Uterus (tissue), 4 donors: ENCODE results near the gene SPEM3. TPM values are rescaled to one million over a fixed set of nuclear protein-coding genes. Genes with fewer than 3 reads are reported as not detected.

Source experiments
- DNase-seq, 2 donors: peaks; one replicate each; pipeline ENCODE4 v3.0.0-alpha.2; 2019 to 2020
- H3K27ac ChIP-seq, 2 donors: fragments of 200-600 bp; sonication (generic); 1 replicate in 1 of 2; 2 replicates in 1 of 2; pipeline ENCODE4 v1.5.1; 2016 to 2018
- H3K27me3 ChIP-seq, 2 donors: fragments of 200-600 bp; sonication (generic); one replicate each; pipeline ENCODE4 v1.5.1; 2018 to 2019; ENCODE audit warnings: control low read depth in 1 of 2
- H3K36me3 ChIP-seq, 2 donors: fragments of 200-600 bp; sonication (generic); one replicate each; pipeline ENCODE4 v1.5.1; 2019; ENCODE audit warnings: control low read depth in 1 of 2
- H3K4me1 ChIP-seq, 2 donors: fragments of 200-600 bp; sonication (generic); one replicate each; pipeline ENCODE4 v1.5.1; 2018 to 2019; ENCODE audit warnings: control low read depth in 1 of 2
- H3K4me3 ChIP-seq, 2 donors: fragments of 200-600 bp; sonication (generic); 1 replicate in 1 of 2; 2 replicates in 1 of 2; pipeline ENCODE4 v1.5.1; 2018 to 2019; ENCODE audit warnings: mild to moderate bottlenecking in 1 of 2
- H3K9me3 ChIP-seq, 2 donors: fragments of 200-600 bp; sonication (generic); one replicate each; pipeline ENCODE4 v1.5.1; 2019; ENCODE audit warnings: control low read depth in 1 of 2
- POLR2A ChIP-seq, 2 donors: fragments of 450-650 bp; IDR thresholded peaks; one replicate each; pipeline ENCODE4 v1.6.1; 2016; ENCODE audit warnings: antibody characterized with exemption in 2 of 2, mild to moderate bottlenecking in 1 of 2, moderate library complexity in 1 of 2
- intact Hi-C: fragments of 100-400 bp; cut with DNase I; formaldehyde crosslinking; loops from one replicate; pipeline ENCODE4 v1.15.1; 2023; ENCODE audit warnings: low total_unique reads
- total RNA-seq, 4 donors: library from RNA; depleted of rRNA in 3 of 4; stranded (reverse); fragments of >200 nt in 3 of 4; gene quantifications; one replicate each; pipeline versions ENCODE4 v1.1.0 to v1.2.4, GENCODE V29; 2014 to 2023
- TF ChIP-seq, protein P1 (sequence below), 4 experiments: fragments of 200-600 bp in 2 of 4; fragments of 450-650 bp in 2 of 4; sonication (generic) in 2 of 4; IDR thresholded peaks; one replicate each; pipeline ENCODE4 v1.5.1; 2016 to 2019; ENCODE audit warnings: antibody characterized with exemption in 4 of 4, mild to moderate bottlenecking in 2 of 4, moderate library complexity in 1 of 4
- donor health status: DM: yes; HTN: yes; CAD: no.

The SPEM3 gene
- total RNA-seq, 4 donors from 2014 or later, result not detected

DNA sequence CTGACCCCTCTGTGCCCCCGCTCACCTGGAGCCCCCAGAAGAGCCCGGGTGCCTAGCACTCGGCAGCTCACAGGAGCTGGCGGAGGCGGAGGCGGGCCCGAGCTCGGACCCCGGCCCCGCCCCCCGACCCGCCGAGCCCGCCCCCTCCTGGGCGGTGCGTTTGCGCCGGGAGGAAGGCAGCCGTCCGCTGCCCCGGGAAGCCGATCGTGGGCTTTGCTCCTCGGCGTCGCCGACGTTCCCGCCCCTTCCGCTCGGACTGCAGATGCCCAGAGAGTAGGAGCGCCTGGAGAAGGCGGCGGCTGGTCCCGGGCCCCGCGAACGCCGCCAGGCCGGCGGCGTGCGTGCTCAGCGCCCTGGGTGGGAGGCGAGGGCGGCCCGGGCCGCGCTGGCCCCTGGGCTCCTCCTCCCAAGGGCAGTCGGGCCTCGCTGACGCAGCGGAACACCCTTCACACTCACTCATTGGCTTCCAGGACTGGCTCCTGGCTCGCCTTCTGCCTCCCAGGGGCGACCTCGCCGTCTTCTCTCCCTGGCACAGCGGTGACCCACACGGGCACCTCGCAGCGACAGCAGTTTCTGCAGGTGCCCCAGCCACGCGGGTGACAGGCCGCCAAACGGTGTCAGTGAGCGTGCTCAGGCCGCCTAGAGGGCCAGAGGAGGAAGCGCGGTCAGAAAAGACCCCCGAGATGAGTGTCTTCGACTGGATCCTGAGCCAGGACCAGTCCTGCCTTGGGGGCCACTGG, 34.0 kb upstream of the SPEM3 start, which contains the start of gene PLSCR3:
PLSCR3 (minus strand) TSS at position 74 of the 740 bp plus-strand sequence. CDS start 415 bp downstream, outside the sequence.
- Histone ChIP-seq H3K36me3 (no peaks in the 10 kb centered on the region), H3K4me1 (peaks cover 0 to 10% of the 10 kb centered on the region in 2 donors), H3K27ac (peak within 1 kb of the TSS; percentile 79 to 93), H3K4me3 (peak within 1 kb of the TSS; percentile 67 to 89), H3K9me3 (no peaks in the 10 kb centered on the region), H3K27me3 (no peaks in the 10 kb centered on the region)
- intact Hi-C loops, result no loop called here
- TF ChIP-seq POLR2A (IDR thresholded peaks at IDR 0.05), result peak; percentile 85 to 94
- TF ChIP-seq, protein P1, sequence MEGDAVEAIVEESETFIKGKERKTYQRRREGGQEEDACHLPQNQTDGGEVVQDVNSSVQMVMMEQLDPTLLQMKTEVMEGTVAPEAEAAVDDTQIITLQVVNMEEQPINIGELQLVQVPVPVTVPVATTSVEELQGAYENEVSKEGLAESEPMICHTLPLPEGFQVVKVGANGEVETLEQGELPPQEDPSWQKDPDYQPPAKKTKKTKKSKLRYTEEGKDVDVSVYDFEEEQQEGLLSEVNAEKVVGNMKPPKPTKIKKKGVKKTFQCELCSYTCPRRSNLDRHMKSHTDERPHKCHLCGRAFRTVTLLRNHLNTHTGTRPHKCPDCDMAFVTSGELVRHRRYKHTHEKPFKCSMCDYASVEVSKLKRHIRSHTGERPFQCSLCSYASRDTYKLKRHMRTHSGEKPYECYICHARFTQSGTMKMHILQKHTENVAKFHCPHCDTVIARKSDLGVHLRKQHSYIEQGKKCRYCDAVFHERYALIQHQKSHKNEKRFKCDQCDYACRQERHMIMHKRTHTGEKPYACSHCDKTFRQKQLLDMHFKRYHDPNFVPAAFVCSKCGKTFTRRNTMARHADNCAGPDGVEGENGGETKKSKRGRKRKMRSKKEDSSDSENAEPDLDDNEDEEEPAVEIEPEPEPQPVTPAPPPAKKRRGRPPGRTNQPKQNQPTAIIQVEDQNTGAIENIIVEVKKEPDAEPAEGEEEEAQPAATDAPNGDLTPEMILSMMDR (IDR thresholded peaks at IDR 0.05), result peak; percentile 13 to 30 (median 16)
- DNase-seq, result peak; percentile 83 to 89

DNA sequence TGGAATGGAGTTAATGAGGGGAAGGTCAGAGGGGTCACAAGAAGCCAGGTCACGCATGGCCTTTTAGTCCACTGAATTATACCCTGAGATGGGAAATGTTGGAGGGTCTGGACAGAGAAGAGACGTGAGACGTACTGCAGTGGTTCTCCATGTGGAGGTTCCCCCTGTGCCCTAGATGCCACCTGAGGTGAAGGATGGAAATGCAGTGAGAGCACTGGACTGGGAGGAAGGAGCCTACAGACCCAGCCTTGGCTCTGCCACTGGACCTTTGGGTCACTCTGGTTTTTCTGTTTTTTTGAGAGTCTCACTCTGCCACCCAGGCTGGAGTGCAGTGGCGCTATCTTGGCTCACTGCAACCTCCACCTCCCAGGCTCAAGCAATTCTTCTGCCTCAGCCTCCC, 32.5 kb upstream of the SPEM3 start:
- H3K36me3 ChIP-seq, result no peaks in the 10 kb centered on the region
- H3K27ac ChIP-seq, result no peak overlapping the region
- no peaks in the 10 kb centered on the region for H3K27me3 ChIP-seq
- intact Hi-C loops, result no loop called here
- no peaks in the 10 kb centered on the region for H3K9me3 ChIP-seq
- TF ChIP-seq, protein P1 (IDR thresholded peaks at IDR 0.05), result no peak
- no peak for TF ChIP-seq POLR2A (IDR thresholded peaks at IDR 0.05)
- DNase-seq, result no peak
- peaks cover 0 to 10% of the 10 kb centered on the region in 2 donors for H3K4me1 ChIP-seq
- no peak overlapping the region for H3K4me3 ChIP-seq

DNA sequence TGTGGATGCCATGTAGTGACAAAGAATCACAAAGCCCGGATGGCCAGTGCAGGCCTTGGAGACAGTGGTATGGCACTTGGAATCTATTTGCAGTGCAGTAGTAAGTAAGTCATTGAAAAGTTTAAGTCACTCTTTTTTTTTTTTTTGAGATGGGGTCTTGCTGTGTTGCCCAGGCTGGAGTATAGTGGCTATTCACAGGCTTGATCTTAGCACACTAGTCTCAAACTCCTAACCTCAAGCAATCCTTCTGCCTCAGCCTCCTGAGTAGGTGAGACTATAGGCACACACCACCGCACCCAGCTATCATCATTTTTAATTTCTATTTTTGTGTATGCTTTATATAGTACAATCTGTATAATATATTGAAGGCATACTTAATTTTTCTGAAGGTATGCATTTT, 30.0 kb upstream of the SPEM3 start:
- DNase-seq, result no peak
- no peak overlapping the region for H3K4me3 ChIP-seq
- H3K27ac ChIP-seq, result no peak overlapping the region
- no peak for TF ChIP-seq POLR2A (IDR thresholded peaks at IDR 0.05)
- TF ChIP-seq, protein P1 (IDR thresholded peaks at IDR 0.05), result no peak
- no peaks in the 10 kb centered on the region for H3K36me3 ChIP-seq
- no peaks in the 10 kb centered on the region for H3K27me3 ChIP-seq
- intact Hi-C loops, result no loop called here
- H3K4me1 ChIP-seq, result peaks cover 0 to 7% of the 10 kb centered on the region in 2 donors
- no peaks in the 10 kb centered on the region for H3K9me3 ChIP-seq

DNA sequence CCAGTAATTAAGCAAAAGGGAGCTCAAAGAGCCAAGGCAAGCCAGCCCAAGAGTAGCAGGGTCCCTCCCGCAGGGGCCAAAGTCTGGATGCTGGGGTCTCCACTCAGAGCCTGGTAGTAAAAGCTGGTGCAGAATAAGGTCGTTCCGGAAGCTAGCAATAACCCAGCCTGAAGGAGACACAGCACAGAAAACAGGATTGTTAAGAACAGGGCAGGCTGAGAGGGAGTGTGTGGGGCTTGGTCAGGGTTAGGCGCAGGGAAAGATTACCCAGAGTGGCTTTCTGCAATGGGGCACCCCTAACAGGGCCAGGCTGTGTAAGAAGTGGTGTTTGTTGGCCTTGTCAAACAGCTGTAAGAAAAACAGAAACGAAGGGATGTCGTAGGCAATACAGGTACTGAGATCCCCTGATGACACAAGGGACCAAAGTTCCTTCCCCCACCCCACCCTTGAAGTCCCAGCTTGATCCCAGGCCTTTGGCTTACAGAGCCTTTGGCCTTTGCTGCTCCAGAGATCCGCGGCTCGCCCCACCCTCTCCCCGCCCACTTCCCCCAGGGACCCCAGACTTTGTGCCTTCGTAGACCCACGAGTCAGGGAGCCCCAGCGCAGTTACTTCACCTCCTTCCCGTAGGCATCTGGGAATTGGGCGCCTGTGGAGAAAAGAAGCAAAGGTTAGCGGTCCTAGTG, 25.5 kb upstream of the SPEM3 start:
- Histone ChIP-seq H3K27ac (peak overlapping the region; percentile 93 to 94), H3K9me3 (no peaks in the 10 kb centered on the region), H3K4me1 (peaks cover 0 to 5% of the 10 kb centered on the region in 2 donors), H3K4me3 (peak overlapping the region; percentile 54 to 73), H3K27me3 (no peaks in the 10 kb centered on the region), H3K36me3 (no peaks in the 10 kb centered on the region)
- DNase-seq, result peak; percentile 67 to 71
- no peak for TF ChIP-seq POLR2A (IDR thresholded peaks at IDR 0.05)
- TF ChIP-seq, protein P1 (IDR thresholded peaks at IDR 0.05), result no peak
- intact Hi-C loops, result no loop called here

DNA sequence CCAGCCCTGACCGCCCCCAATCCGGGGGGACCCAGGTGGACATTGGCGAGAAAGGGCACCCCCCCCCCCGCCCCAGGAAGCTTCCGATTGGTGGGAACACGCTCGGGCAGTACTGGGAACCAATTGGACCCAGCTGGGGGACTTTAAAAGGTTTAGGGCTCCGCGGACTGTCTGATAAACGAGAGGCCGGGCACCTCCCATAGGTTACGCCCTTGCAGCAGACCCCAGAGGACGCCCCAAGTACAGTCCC, 25.0 kb upstream of the SPEM3 start:
- Histone ChIP-seq H3K4me1 (peaks cover 0 to 5% of the 10 kb centered on the region in 2 donors), H3K27me3 (no peaks in the 10 kb centered on the region), H3K27ac (peak overlapping the region; percentile 93 to 94), H3K9me3 (no peaks in the 10 kb centered on the region), H3K36me3 (no peaks in the 10 kb centered on the region), H3K4me3 (peak overlapping the region; percentile 54 to 73)
- TF ChIP-seq POLR2A (IDR thresholded peaks at IDR 0.05), result no peak
- TF ChIP-seq, protein P1 (IDR thresholded peaks at IDR 0.05), result no peak
- intact Hi-C loops, result no loop called here
- DNase-seq, result no peak
